ENCODE results near the gene ME1.

GRCh38 chr6:83199863-83200225 is 231.0 kb downstream of the ME1 start:
- no peak for TF ChIP-seq ZNF396 (CRISPR knock-in tag; IDR thresholded peaks at IDR 0.05; ENCODE audit: borderline replicate concordance)
- no peak for TF ChIP-seq PRDM15 (CRISPR knock-in tag; IDR thresholded peaks at IDR 0.05)
- TF ChIP-seq ATF3 (CRISPR knock-in tag; conservative IDR thresholded peaks at IDR 0.05) = no peak
- no peak for TF ChIP-seq CTCF (IDR thresholded peaks at IDR 0.05)
- no peak for TF ChIP-seq IRF2 (CRISPR knock-in tag; IDR thresholded peaks at IDR 0.05; ENCODE audit: borderline replicate concordance, low read depth)
- TF ChIP-seq ZNF416 (CRISPR knock-in tag; IDR thresholded peaks at IDR 0.05) = no peak
- TF ChIP-seq ATF1 (CRISPR knock-in tag; IDR thresholded peaks at IDR 0.05) = no peak
- no peak for TF ChIP-seq TP53 (CRISPR knock-in tag; IDR thresholded peaks at IDR 0.05)
- no peak for TF ChIP-seq MAX (CRISPR knock-in tag; IDR thresholded peaks at IDR 0.05)
- TF ChIP-seq E2F5 (CRISPR knock-in tag; IDR thresholded peaks at IDR 0.05) = no peak
- TF ChIP-seq GTF2I (CRISPR knock-in tag; conservative IDR thresholded peaks at IDR 0.05) = no peak
- no peak for TF ChIP-seq USF2 (CRISPR knock-in tag; IDR thresholded peaks at IDR 0.05)
- TF ChIP-seq SP1 (CRISPR knock-in tag; conservative IDR thresholded peaks at IDR 0.05) = no peak
